ENCODE results near the gene SMOC1.

Gene SMOC1

GRCh38 chr14:69928111-69928523 lies 48.9 kb downstream of the SMOC1 start:
- Histone ChIP-seq H3K4me2 (ENCODE audit: low read length) (no peak overlapping the region), H3K27me3 (ENCODE audit: control insufficient read depth, insufficient read depth, low read length) (peaks cover 12% of the 10 kb centered on the region), H3K9ac (ENCODE audit: low read depth, low read length) (no peak overlapping the region), H3K36me3 (ENCODE audit: insufficient read depth, low read length) (no peaks in the 10 kb centered on the region), H3K4me1 (ENCODE audit: control insufficient read depth, insufficient read depth, low read length) (no peaks in the 10 kb centered on the region), H3K4me3 (ENCODE audit: low read length) (no peak overlapping the region), H3K9me3 (replicated peaks; ENCODE audit: low read length) (no peaks in the 10 kb centered on the region)

GRCh38 chr14:69930780-69931379 lies 51.7 kb downstream of the SMOC1 start:
- Histone ChIP-seq H3K4me2 (ENCODE audit: low read length) (no peak overlapping the region), H3K9me3 (replicated peaks; ENCODE audit: low read length) (no peaks in the 10 kb centered on the region), H3K36me3 (ENCODE audit: insufficient read depth, low read length) (no peaks in the 10 kb centered on the region), H3K27me3 (ENCODE audit: control insufficient read depth, insufficient read depth, low read length) (peaks cover 8% of the 10 kb centered on the region), H3K9ac (ENCODE audit: low read depth, low read length) (no peak overlapping the region), H3K4me1 (ENCODE audit: control insufficient read depth, insufficient read depth, low read length) (no peaks in the 10 kb centered on the region), H3K4me3 (ENCODE audit: low read length) (no peak overlapping the region)

- Histone ChIP-seq H3K4me1 (ENCODE audit: control insufficient read depth, insufficient read depth, low read length) (no peaks in the 10 kb centered on the region), H3K4me2 (ENCODE audit: low read length) (no peak overlapping the region), H3K9ac (ENCODE audit: low read depth, low read length) (no peak overlapping the region), H3K4me3 (ENCODE audit: low read length) (no peak overlapping the region), H3K36me3 (ENCODE audit: insufficient read depth, low read length) (no peaks in the 10 kb centered on the region), H3K27me3 (ENCODE audit: control insufficient read depth, insufficient read depth, low read length) (no peaks in the 10 kb centered on the region), H3K9me3 (replicated peaks; ENCODE audit: low read length) (no peaks in the 10 kb centered on the region)
Observed at GRCh38 chr14:69931960-69932359, 52.7 kb downstream of the SMOC1 start.

- H3K9me3 ChIP-seq (replicated peaks; ENCODE audit: low read length) = no peaks in the 10 kb centered on the region
- H3K4me2 ChIP-seq (ENCODE audit: low read length) = no peak overlapping the region
- H3K27me3 ChIP-seq (ENCODE audit: control insufficient read depth, insufficient read depth, low read length) = no peaks in the 10 kb centered on the region
- H3K4me1 ChIP-seq (ENCODE audit: control insufficient read depth, insufficient read depth, low read length) = no peaks in the 10 kb centered on the region
- H3K9ac ChIP-seq (ENCODE audit: low read depth, low read length) = no peak overlapping the region
- H3K4me3 ChIP-seq (ENCODE audit: low read length) = no peak overlapping the region
- no peaks in the 10 kb centered on the region for H3K36me3 ChIP-seq (ENCODE audit: insufficient read depth, low read length)
Observed at GRCh38 chr14:69932391-69932790, 53.2 kb downstream of the SMOC1 start.

- Histone ChIP-seq H3K4me3 (ENCODE audit: low read length) (no peak overlapping the region), H3K4me1 (ENCODE audit: control insufficient read depth, insufficient read depth, low read length) (no peaks in the 10 kb centered on the region), H3K36me3 (ENCODE audit: insufficient read depth, low read length) (no peaks in the 10 kb centered on the region), H3K4me2 (ENCODE audit: low read length) (no peak overlapping the region), H3K27me3 (ENCODE audit: control insufficient read depth, insufficient read depth, low read length) (no peaks in the 10 kb centered on the region), H3K9me3 (replicated peaks; ENCODE audit: low read length) (no peaks in the 10 kb centered on the region), H3K9ac (ENCODE audit: low read depth, low read length) (no peak overlapping the region)
Observed at GRCh38 chr14:69933623-69934275, 54.5 kb downstream of the SMOC1 start.

- Histone ChIP-seq H3K27me3 (ENCODE audit: control insufficient read depth, insufficient read depth, low read length) (peaks cover 5% of the 10 kb centered on the region), H3K9me3 (replicated peaks; ENCODE audit: low read length) (no peaks in the 10 kb centered on the region), H3K9ac (ENCODE audit: low read depth, low read length) (no peak overlapping the region), H3K4me2 (ENCODE audit: low read length) (no peak overlapping the region), H3K36me3 (ENCODE audit: insufficient read depth, low read length) (no peaks in the 10 kb centered on the region), H3K4me1 (ENCODE audit: control insufficient read depth, insufficient read depth, low read length) (no peaks in the 10 kb centered on the region), H3K4me3 (ENCODE audit: low read length) (no peak overlapping the region)
Observed at GRCh38 chr14:69937367-69938081, 58.3 kb downstream of the SMOC1 start.

GRCh38 chr14:69938751-69939150 lies 59.5 kb downstream of the SMOC1 start:
- Histone ChIP-seq H3K4me1 (ENCODE audit: control insufficient read depth, insufficient read depth, low read length) (no peaks in the 10 kb centered on the region), H3K36me3 (ENCODE audit: insufficient read depth, low read length) (no peaks in the 10 kb centered on the region)

GRCh38 chr14:69941768-69942742 lies 62.8 kb downstream of the SMOC1 start:
- no peak overlapping the region for H3K4me3 ChIP-seq (ENCODE audit: low read length)
- H3K4me1 ChIP-seq (ENCODE audit: control insufficient read depth, insufficient read depth, low read length) = no peaks in the 10 kb centered on the region
- no peaks in the 10 kb centered on the region for H3K36me3 ChIP-seq (ENCODE audit: insufficient read depth, low read length)
- H3K27me3 ChIP-seq (ENCODE audit: control insufficient read depth, insufficient read depth, low read length) = peaks cover 5% of the 10 kb centered on the region
- H3K9ac ChIP-seq (ENCODE audit: low read depth, low read length) = no peak overlapping the region
- no peak overlapping the region for H3K4me2 ChIP-seq (ENCODE audit: low read length)
- no peaks in the 10 kb centered on the region for H3K9me3 ChIP-seq (replicated peaks; ENCODE audit: low read length)

More at GRCh38 chr14:69938751-69939150, 59.5 kb downstream of the SMOC1 start:
- Histone ChIP-seq H3K4me3 (ENCODE audit: low read length) (no peak overlapping the region), H3K9ac (ENCODE audit: low read depth, low read length) (no peak overlapping the region), H3K27me3 (ENCODE audit: control insufficient read depth, insufficient read depth, low read length) (peaks cover 5% of the 10 kb centered on the region), H3K4me2 (ENCODE audit: low read length) (no peak overlapping the region), H3K9me3 (replicated peaks; ENCODE audit: low read length) (no peaks in the 10 kb centered on the region)

- Histone ChIP-seq H3K4me3 (ENCODE audit: low read length) (no peak overlapping the region), H3K27me3 (ENCODE audit: control insufficient read depth, insufficient read depth, low read length) (peaks cover 5% of the 10 kb centered on the region), H3K4me1 (ENCODE audit: control insufficient read depth, insufficient read depth, low read length) (no peaks in the 10 kb centered on the region), H3K9me3 (replicated peaks; ENCODE audit: low read length) (no peaks in the 10 kb centered on the region), H3K4me2 (ENCODE audit: low read length) (no peak overlapping the region), H3K9ac (ENCODE audit: low read depth, low read length) (no peak overlapping the region), H3K36me3 (ENCODE audit: insufficient read depth, low read length) (no peaks in the 10 kb centered on the region)
Observed at GRCh38 chr14:69943084-69943780, 64.0 kb downstream of the SMOC1 start.

GRCh38 chr14:69945347-69945746 lies 66.1 kb downstream of the SMOC1 start:
- H3K4me3 ChIP-seq (ENCODE audit: low read length) = no peak overlapping the region
- H3K36me3 ChIP-seq (ENCODE audit: insufficient read depth, low read length) = no peaks in the 10 kb centered on the region
- no peak overlapping the region for H3K4me2 ChIP-seq (ENCODE audit: low read length)
- no peaks in the 10 kb centered on the region for H3K9me3 ChIP-seq (replicated peaks; ENCODE audit: low read length)
- H3K27me3 ChIP-seq (ENCODE audit: control insufficient read depth, insufficient read depth, low read length) = peaks cover 5% of the 10 kb centered on the region
- H3K4me1 ChIP-seq (ENCODE audit: control insufficient read depth, insufficient read depth, low read length) = no peaks in the 10 kb centered on the region
- H3K9ac ChIP-seq (ENCODE audit: low read depth, low read length) = no peak overlapping the region

Data from skeletal muscle satellite cell (primary cell).